SK-N-SH (cell line): ENCODE data around the gene GSTA5. TPM values are rescaled to one million over a fixed set of nuclear protein-coding genes. Genes with fewer than 3 reads are reported as not detected.

Experiments used
- CTCF ChIA-PET: fragments of 300-600, 350-600 bp; formaldehyde crosslinking; extraction: SDS; loops from one replicate; lab custom pipeline; 2021; lab: Yijun Ruan, JAX
- POLR2A ChIA-PET: fragments of 350-600 bp; sonication (Branson Sonifier 250); formaldehyde crosslinking; extraction: SDS; loops from one replicate; lab custom pipeline; 2020; ENCODE audit warnings: antibody characterized with exemption, inconsistent platforms; lab: Yijun Ruan, JAX
- DNase-seq: peaks from one replicate; pipeline ENCODE4 v3.0.0; 2012
- H2AFZ ChIP-seq: fragments of 200-600 bp; sonication (generic); 2 replicates; pipeline ENCODE4 v1.8.1; 2016; ENCODE audit warnings: antibody characterized with exemption, mild to moderate bottlenecking, low read depth
- H3F3A ChIP-seq: fragments of 200-600 bp; sonication (generic); replicated peaks from 2 replicates; pipeline ENCODE3; 2016; ENCODE audit warnings: antibody characterized with exemption, mild to moderate bottlenecking; ENCODE audit not compliant: insufficient read depth
- H3K27ac ChIP-seq, 2 experiments: fragments of 200-500 bp in 1 of 2; fragments of 200-600 bp in 1 of 2; sonication (Bioruptor generic) in 1 of 2; sonication (generic), shearing (Covaris generic) in 1 of 2; 2 replicates each; pipeline versions ENCODE4 v1.5.1 to v1.6.1; 2014 to 2016; ENCODE audit warnings: low read depth in 2 of 2, inconsistent platforms in 1 of 2, low read length in 1 of 2, mild to moderate bottlenecking in 1 of 2, mixed read lengths in 1 of 2
- H3K27me3 ChIP-seq: fragments of 200-600 bp; sonication (generic), shearing (Covaris generic); 2 replicates; pipeline ENCODE4 v1.6.1; 2016; ENCODE audit warnings: mixed run types; ENCODE audit not compliant: insufficient read depth
- H3K36me3 ChIP-seq, 2 experiments: fragments of 200-500 bp in 1 of 2; fragments of 200-600 bp in 1 of 2; sonication (Bioruptor generic) in 1 of 2; sonication (generic) in 1 of 2; replicated peaks in 1 of 2; 2 replicates each; pipeline versions ENCODE3 to v1.5.1; 2014 to 2016; ENCODE audit warnings: low read length in 1 of 2, mild to moderate bottlenecking in 1 of 2; ENCODE audit not compliant: insufficient read depth in 2 of 2, control insufficient read depth in 1 of 2
- H3K4me1 ChIP-seq, 2 experiments: fragments of 200-500 bp in 1 of 2; fragments of 200-600 bp in 1 of 2; sonication (Bioruptor generic) in 1 of 2; sonication (generic), shearing (Covaris generic) in 1 of 2; 2 replicates each; pipeline versions ENCODE4 v1.5.1 to v1.6.1; 2014 to 2016; ENCODE audit warnings: low read depth in 1 of 2, low read length in 1 of 2, mixed run types in 1 of 2; ENCODE audit not compliant: insufficient read depth in 2 of 2, control insufficient read depth in 1 of 2
- H3K4me2 ChIP-seq: fragments of 200-600 bp; sonication (generic), shearing (Covaris generic); 2 replicates; pipeline ENCODE4 v1.6.1; 2017; ENCODE audit warnings: mixed run types
- H3K4me3 ChIP-seq, 2 experiments: fragments of 200-500 bp in 1 of 2; fragments of 200-600 bp in 1 of 2; sonication (Bioruptor generic) in 1 of 2; sonication (generic), shearing (Covaris generic) in 1 of 2; 2 replicates each; pipeline versions ENCODE4 v1.5.1 to v1.8.1; 2014 to 2016; ENCODE audit warnings: low read depth in 2 of 2, inconsistent platforms in 1 of 2, low read length in 1 of 2, mild to moderate bottlenecking in 1 of 2, mixed read lengths in 1 of 2, moderate library complexity in 1 of 2
- H3K79me2 ChIP-seq: fragments of 200-600 bp; sonication (generic); 2 replicates; pipeline ENCODE4 v1.8.1; 2017; ENCODE audit warnings: mild to moderate bottlenecking; ENCODE audit not compliant: insufficient read depth
- H3K9ac ChIP-seq: fragments of 200-600 bp; sonication (generic); 2 replicates; pipeline ENCODE4 v1.6.1; 2017; ENCODE audit warnings: mixed run types
- H3K9me2 ChIP-seq: fragments of 200-600 bp; sonication (generic); 2 replicates; pipeline ENCODE4 v1.6.1; 2017; ENCODE audit warnings: mixed run types
- H3K9me3 ChIP-seq: fragments of 200-600 bp; sonication (generic); 2 replicates; pipeline ENCODE4 v1.6.1; 2017; ENCODE audit warnings: mixed run types, mild to moderate bottlenecking, moderate library complexity
- H4K20me1 ChIP-seq: fragments of 200-600 bp; sonication (generic); 2 replicates; pipeline ENCODE4 v1.6.1; 2017; ENCODE audit warnings: mild to moderate bottlenecking, mixed run types; ENCODE audit not compliant: insufficient read depth
- CHD2 ChIP-seq: fragments of 150-350 bp; IDR thresholded peaks from 2 replicates; pipeline ENCODE4 v1.6.1; 2018; ENCODE audit warnings: low read length; ENCODE audit not compliant: partially characterized antibody
- ELF1 ChIP-seq: IDR thresholded peaks from 2 replicates; pipeline ENCODE4 v1.4.0; 2012
- FOSL2 ChIP-seq: IDR thresholded peaks from 2 replicates; pipeline ENCODE4 v1.4.0; 2012; ENCODE audit warnings: low read depth, mild to moderate bottlenecking, moderate library complexity, borderline replicate concordance
- JUND ChIP-seq: IDR thresholded peaks from 2 replicates; pipeline ENCODE4 v1.4.0; 2012
- MEF2A ChIP-seq: IDR thresholded peaks from 2 replicates; pipeline ENCODE4 v1.4.0; 2012; ENCODE audit warnings: low read depth, borderline replicate concordance
- MXI1 ChIP-seq: IDR thresholded peaks from 2 replicates; pipeline ENCODE4 v1.6.1; 2012; ENCODE audit warnings: mild to moderate bottlenecking, low read depth, low read length, improper control_type of control experiment
- NRF1 ChIP-seq: IDR thresholded peaks from 2 replicates; pipeline ENCODE4 v1.6.1; 2012; ENCODE audit warnings: low read depth, mild to moderate bottlenecking, low read length
- RXRA ChIP-seq: IDR thresholded peaks from 2 replicates; pipeline ENCODE4 v1.4.0; 2012; ENCODE audit warnings: low read depth, mild to moderate bottlenecking, borderline replicate concordance
- TAF1 ChIP-seq: IDR thresholded peaks from 2 replicates; pipeline ENCODE4 v1.6.1; 2012; ENCODE audit warnings: low read depth, mild to moderate bottlenecking, low read length, moderate library complexity, borderline replicate concordance
- WGBS: methylation state at CpG from one replicate; pipeline ENCODE4 v1.1.6; 2017; ENCODE audit warnings: low lambda C conversion rate; 5-methylcytosine and 5-hydroxymethylcytosine counted together
- polyA plus RNA-seq, 3 experiments: library from polyadenylated mRNA; depleted of rRNA; stranded (reverse); fragments of >200 nt; gene quantifications; 2 replicates each; pipeline ENCODE4 v1.2.3, GENCODE V29; 2012
- TF ChIP-seq, protein P1 (sequence below): fragments of 150-350 bp; IDR thresholded peaks from 2 replicates; pipeline ENCODE4 v1.6.1; 2017; ENCODE audit warnings: antibody characterized with exemption, low read length, low read depth, borderline replicate concordance
- TF ChIP-seq, protein P2 (sequence below): fragments of 150-350 bp; IDR thresholded peaks from 2 replicates; pipeline ENCODE4 v1.6.1; 2016; ENCODE audit warnings: mild to moderate bottlenecking, low read depth, low read length
- TF ChIP-seq, protein P3 (sequence below): IDR thresholded peaks from 2 replicates; pipeline ENCODE4 v1.6.1; 2012; ENCODE audit warnings: mild to moderate bottlenecking, low read depth, low read length, moderate library complexity
- TF ChIP-seq, protein P4 (sequence below): IDR thresholded peaks from 2 replicates; pipeline ENCODE4 v1.4.0; 2012; ENCODE audit warnings: low read depth, borderline replicate concordance
- TF ChIP-seq, protein P5 (sequence below): IDR thresholded peaks from 2 replicates; pipeline ENCODE4 v1.4.0; 2012; ENCODE audit warnings: low read depth

GSTA5 gene
- polyA plus RNA-seq, 1 of the 3 experiments (the other 2 are of a cell fraction) = not detected

DNA sequence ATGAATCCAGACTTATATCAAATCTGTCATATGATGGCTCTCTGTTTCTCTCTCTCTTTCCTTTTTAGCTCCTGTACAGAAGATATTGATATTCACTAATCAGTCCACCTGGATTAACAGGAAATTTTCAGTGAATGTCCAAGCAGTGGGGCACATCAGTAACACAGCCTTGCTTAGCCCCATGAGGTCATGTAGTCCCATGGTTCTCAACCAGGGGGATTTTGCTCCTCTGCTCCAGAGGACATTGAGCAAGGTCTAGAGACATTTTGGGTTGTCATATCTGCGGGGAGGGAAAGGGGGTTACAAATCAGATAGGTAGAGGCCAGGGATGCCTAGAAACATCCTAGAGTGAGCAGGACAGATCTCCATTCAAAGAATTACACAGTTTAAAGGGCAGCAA lies 37.8 kb downstream of the GSTA5 start:
- Histone ChIP-seq H2AFZ (no peak overlapping the region), H3K79me2 (no peaks in the 10 kb centered on the region), H3K4me2 (no peak overlapping the region), H3K4me3 (no peak overlapping the region), H3K36me3 (no peaks in the 10 kb centered on the region), H3K9ac (no peak overlapping the region), H3K9me3 (no peaks in the 10 kb centered on the region), H3K4me1 (no peaks in the 10 kb centered on the region), H3K27ac (no peak overlapping the region), H3K9me2 (no peaks in the 10 kb centered on the region), H3F3A (no peaks in the 10 kb centered on the region)
- WGBS = 7% methylated on average over 1 of the region's 1 CpG
- ChIA-PET POLR2A (no interaction called here), CTCF (no interaction called here)
- TF ChIP-seq, protein P1, sequence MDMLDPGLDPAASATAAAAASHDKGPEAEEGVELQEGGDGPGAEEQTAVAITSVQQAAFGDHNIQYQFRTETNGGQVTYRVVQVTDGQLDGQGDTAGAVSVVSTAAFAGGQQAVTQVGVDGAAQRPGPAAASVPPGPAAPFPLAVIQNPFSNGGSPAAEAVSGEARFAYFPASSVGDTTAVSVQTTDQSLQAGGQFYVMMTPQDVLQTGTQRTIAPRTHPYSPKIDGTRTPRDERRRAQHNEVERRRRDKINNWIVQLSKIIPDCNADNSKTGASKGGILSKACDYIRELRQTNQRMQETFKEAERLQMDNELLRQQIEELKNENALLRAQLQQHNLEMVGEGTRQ = no peak
- TF ChIP-seq, protein P2, sequence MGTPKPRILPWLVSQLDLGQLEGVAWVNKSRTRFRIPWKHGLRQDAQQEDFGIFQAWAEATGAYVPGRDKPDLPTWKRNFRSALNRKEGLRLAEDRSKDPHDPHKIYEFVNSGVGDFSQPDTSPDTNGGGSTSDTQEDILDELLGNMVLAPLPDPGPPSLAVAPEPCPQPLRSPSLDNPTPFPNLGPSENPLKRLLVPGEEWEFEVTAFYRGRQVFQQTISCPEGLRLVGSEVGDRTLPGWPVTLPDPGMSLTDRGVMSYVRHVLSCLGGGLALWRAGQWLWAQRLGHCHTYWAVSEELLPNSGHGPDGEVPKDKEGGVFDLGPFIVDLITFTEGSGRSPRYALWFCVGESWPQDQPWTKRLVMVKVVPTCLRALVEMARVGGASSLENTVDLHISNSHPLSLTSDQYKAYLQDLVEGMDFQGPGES = no peak
- TF ChIP-seq, protein P3, sequence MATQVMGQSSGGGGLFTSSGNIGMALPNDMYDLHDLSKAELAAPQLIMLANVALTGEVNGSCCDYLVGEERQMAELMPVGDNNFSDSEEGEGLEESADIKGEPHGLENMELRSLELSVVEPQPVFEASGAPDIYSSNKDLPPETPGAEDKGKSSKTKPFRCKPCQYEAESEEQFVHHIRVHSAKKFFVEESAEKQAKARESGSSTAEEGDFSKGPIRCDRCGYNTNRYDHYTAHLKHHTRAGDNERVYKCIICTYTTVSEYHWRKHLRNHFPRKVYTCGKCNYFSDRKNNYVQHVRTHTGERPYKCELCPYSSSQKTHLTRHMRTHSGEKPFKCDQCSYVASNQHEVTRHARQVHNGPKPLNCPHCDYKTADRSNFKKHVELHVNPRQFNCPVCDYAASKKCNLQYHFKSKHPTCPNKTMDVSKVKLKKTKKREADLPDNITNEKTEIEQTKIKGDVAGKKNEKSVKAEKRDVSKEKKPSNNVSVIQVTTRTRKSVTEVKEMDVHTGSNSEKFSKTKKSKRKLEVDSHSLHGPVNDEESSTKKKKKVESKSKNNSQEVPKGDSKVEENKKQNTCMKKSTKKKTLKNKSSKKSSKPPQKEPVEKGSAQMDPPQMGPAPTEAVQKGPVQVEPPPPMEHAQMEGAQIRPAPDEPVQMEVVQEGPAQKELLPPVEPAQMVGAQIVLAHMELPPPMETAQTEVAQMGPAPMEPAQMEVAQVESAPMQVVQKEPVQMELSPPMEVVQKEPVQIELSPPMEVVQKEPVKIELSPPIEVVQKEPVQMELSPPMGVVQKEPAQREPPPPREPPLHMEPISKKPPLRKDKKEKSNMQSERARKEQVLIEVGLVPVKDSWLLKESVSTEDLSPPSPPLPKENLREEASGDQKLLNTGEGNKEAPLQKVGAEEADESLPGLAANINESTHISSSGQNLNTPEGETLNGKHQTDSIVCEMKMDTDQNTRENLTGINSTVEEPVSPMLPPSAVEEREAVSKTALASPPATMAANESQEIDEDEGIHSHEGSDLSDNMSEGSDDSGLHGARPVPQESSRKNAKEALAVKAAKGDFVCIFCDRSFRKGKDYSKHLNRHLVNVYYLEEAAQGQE = no peak
- TF ChIP-seq TAF1 = no peak
- TF ChIP-seq, protein P4, sequence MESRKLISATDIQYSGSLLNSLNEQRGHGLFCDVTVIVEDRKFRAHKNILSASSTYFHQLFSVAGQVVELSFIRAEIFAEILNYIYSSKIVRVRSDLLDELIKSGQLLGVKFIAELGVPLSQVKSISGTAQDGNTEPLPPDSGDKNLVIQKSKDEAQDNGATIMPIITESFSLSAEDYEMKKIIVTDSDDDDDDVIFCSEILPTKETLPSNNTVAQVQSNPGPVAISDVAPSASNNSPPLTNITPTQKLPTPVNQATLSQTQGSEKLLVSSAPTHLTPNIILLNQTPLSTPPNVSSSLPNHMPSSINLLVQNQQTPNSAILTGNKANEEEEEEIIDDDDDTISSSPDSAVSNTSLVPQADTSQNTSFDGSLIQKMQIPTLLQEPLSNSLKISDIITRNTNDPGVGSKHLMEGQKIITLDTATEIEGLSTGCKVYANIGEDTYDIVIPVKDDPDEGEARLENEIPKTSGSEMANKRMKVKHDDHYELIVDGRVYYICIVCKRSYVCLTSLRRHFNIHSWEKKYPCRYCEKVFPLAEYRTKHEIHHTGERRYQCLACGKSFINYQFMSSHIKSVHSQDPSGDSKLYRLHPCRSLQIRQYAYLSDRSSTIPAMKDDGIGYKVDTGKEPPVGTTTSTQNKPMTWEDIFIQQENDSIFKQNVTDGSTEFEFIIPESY = no peak
- TF ChIP-seq JUND = no peak
- no peak for TF ChIP-seq FOSL2
- no peak for TF ChIP-seq ELF1
- no peak for TF ChIP-seq RXRA
- TF ChIP-seq, protein P5, sequence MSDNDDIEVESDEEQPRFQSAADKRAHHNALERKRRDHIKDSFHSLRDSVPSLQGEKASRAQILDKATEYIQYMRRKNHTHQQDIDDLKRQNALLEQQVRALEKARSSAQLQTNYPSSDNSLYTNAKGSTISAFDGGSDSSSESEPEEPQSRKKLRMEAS = no peak
- TF ChIP-seq MEF2A = no peak
- no peak for TF ChIP-seq NRF1
- TF ChIP-seq MXI1 = no peak
- no peak for TF ChIP-seq CHD2
- TF ChIP-seq, all 33 proteins: peak for 0
- DNase-seq = no peak
- H4K20me1 ChIP-seq = no peaks in the 10 kb centered on the region
- no peaks in the 10 kb centered on the region; the same call in 1 of the 2 replicates for H3K27me3 ChIP-seq
